BLaER1 treated with 17β-estradiol and CSF1 and Interleukin-3, amounts not matched to agents 10 nM and 100 nM (cell line): ENCODE data around the gene SCARB1.

Source experiments
- H3K27ac ChIP-seq, 11 experiments: shearing (Covaris generic); formaldehyde crosslinking; 2 replicates each; pipeline ENCODE4 v1.8.1; 2022
- H3K27me3 ChIP-seq, 11 experiments: shearing (Covaris generic); formaldehyde crosslinking; 2 replicates each; pipeline ENCODE4 v1.8.1; 2022
- H3K36me3 ChIP-seq, 11 experiments: shearing (Covaris generic); formaldehyde crosslinking; 2 replicates each; pipeline ENCODE4 v1.8.1; 2022
- H3K4me1 ChIP-seq, 10 experiments: shearing (Covaris generic); formaldehyde crosslinking; 2 replicates each; pipeline ENCODE4 v1.8.1; 2022
- H3K4me2 ChIP-seq, 11 experiments: shearing (Covaris generic); formaldehyde crosslinking; 2 replicates each; pipeline ENCODE4 v1.8.1; 2022
- H3K4me3 ChIP-seq, 10 experiments: shearing (Covaris generic); formaldehyde crosslinking; 2 replicates each; pipeline ENCODE4 v1.8.1; 2022
- H3K9ac ChIP-seq, 11 experiments: shearing (Covaris generic); formaldehyde crosslinking; 2 replicates each; pipeline ENCODE4 v1.8.1; 2022
- H3K9me3 ChIP-seq, 11 experiments: shearing (Covaris generic); formaldehyde crosslinking; replicated peaks in 1 of 11; 2 replicates each; pipeline ENCODE4 v1.8.1; 2022
- H4K20me1 ChIP-seq, 11 experiments: shearing (Covaris generic); formaldehyde crosslinking; 2 replicates each; pipeline ENCODE4 v1.8.1; 2022
- Cebpa-rat ChIP-seq, 11 experiments: shearing (Covaris generic); IDR thresholded peaks; 2 replicates each; pipeline ENCODE4 v1.8.1; 2022

The SCARB1 gene

DNA sequence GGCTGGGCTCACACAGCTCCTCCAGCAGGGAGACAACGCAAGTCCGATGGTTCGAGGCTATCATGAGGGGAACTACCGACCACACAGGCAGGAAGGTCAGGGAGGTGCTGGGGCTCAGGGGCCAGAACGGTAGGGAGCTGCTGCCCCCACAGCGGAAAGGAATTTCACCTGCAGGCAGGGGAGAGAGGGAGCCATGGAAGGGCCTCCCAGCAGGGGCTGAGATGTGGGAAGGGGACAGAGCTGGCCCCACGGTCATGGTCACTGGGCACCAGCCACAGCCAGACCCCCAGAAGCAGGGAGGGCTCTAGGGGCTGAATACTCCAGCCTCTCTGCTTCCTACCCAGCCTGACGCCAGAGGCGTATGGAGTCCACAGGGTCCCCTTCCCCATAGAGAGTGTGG lies 103.1 kb downstream of the SCARB1 start:
- H3K4me3 ChIP-seq: peak overlapping the region in 1 of 10 experiments; percentile 61; a peak in 2 of 20 replicates
- H3K9me3 ChIP-seq: peaks cover 8 to 28% (median 20%) of the 10 kb centered on the region in 11 experiments; a peak in 21 of 22 replicates
- peaks cover 0 to 3% (median 0%) of the 10 kb centered on the region in 11 experiments; a peak in 1 of 22 replicates for H3K36me3 ChIP-seq
- H3K27ac ChIP-seq: peak overlapping the region; percentile 68 to 98 (median 90); a peak in 20 of 22 replicates
- peak overlapping the region; percentile 83 to 96 (median 92) for H3K4me2 ChIP-seq
- TF ChIP-seq Cebpa-rat (IDR thresholded peaks at IDR 0.05): no peak
- peak overlapping the region in 9 of 11 experiments; percentile 10 to 85 (median 76); a peak in 13 of 22 replicates for H3K9ac ChIP-seq
- no peaks in the 10 kb centered on the region for H4K20me1 ChIP-seq
- H3K27me3 ChIP-seq: no peaks in the 10 kb centered on the region
- peaks cover 96 to 100% (median 98%) of the 10 kb centered on the region in 10 experiments for H3K4me1 ChIP-seq

DNA sequence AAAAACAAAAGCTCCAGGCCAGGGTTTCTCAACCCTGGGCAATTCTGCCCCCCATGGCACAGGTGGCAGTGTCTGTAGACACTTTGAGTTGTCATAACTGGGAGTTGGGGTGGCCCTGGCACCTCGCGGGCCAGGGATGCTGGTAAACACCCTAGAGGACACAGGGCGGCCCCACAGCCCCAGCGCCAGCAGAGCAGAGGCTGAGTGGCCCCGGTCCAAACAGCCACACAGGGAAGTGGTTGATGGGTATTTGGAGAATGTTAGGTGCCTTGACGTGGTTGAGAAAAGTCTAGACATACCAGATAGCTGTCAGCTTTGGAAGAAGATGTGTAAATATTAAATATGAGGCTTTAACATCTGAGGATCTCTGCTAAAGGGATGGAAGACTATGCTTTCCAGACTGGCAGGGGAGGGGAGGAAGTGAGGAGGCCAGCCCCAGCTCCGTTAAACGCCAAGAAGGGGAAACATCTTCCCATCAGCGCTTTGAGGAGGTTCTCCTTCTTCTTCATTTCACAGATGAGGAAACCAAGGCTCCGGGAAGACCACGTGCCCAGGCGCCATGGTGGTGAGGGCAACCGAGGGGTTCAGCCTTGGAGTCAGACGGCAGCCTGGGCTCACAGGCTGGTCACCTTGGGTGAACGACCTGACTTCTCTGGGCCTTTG lies 103.7 kb downstream of the SCARB1 start:
- Histone ChIP-seq H3K4me3 (peak overlapping the region in 4 of 10 experiments; percentile 52 to 65 (median 58); a peak in 7 of 20 replicates), H3K36me3 (peaks cover 0 to 3% (median 0%) of the 10 kb centered on the region in 11 experiments; a peak in 1 of 22 replicates), H3K9me3 (peaks cover 8 to 28% (median 19%) of the 10 kb centered on the region in 11 experiments; a peak in 21 of 22 replicates), H3K4me1 (peaks cover 96 to 100% (median 98%) of the 10 kb centered on the region in 10 experiments), H3K27ac (peak overlapping the region; percentile 68 to 98 (median 90)), H3K27me3 (no peaks in the 10 kb centered on the region), H3K4me2 (peak overlapping the region; percentile 83 to 96 (median 92)), H3K9ac (peak overlapping the region; percentile 26 to 85 (median 74); a peak in 20 of 22 replicates), H4K20me1 (no peaks in the 10 kb centered on the region)
- no peak for TF ChIP-seq Cebpa-rat (IDR thresholded peaks at IDR 0.05)

- Histone ChIP-seq H4K20me1 (no peaks in the 10 kb centered on the region), H3K9ac (peak overlapping the region; percentile 38 to 85 (median 74); a peak in 19 of 22 replicates), H3K4me3 (peak overlapping the region in 9 of 10 experiments; percentile 4 to 65 (median 52); a peak in 16 of 20 replicates), H3K4me1 (peaks cover 98 to 100% (median 100%) of the 10 kb centered on the region in 10 experiments), H3K9me3 (peaks cover 7 to 21% (median 9%) of the 10 kb centered on the region in 11 experiments; a peak in 18 of 22 replicates), H3K27me3 (no peaks in the 10 kb centered on the region), H3K4me2 (peak overlapping the region; percentile 83 to 96 (median 92)), H3K36me3 (peaks cover 0 to 3% (median 0%) of the 10 kb centered on the region in 11 experiments; a peak in 1 of 22 replicates), H3K27ac (peak overlapping the region; percentile 50 to 98 (median 90); a peak in 21 of 22 replicates)
- no peak for TF ChIP-seq Cebpa-rat (IDR thresholded peaks at IDR 0.05)
Observed at GRCh38 chr12:124758266-124759220, 105.1 kb downstream of the SCARB1 start.

DNA sequence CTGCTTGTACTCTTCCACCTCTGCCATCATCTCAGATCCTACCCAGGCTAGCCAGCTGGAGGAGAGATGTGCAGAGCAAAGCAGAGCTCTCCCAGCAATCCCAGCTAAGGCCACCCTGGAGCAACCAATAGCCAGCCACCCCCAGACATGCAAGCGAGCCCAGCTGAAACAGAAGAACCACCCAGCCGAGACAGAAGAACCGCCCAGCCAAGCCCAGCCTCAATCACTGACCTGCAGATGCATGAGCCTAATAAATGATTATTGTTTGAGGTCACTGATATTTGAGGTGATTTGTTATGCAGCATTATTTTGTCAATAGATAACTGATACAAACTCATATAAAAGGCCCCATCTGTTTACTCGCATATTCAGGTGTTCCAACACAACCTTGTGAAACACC lies 106.3 kb downstream of the SCARB1 start:
- Histone ChIP-seq H3K27me3 (no peaks in the 10 kb centered on the region), H3K4me1 (peaks cover 98 to 100% (median 100%) of the 10 kb centered on the region in 10 experiments), H3K4me3 (peak overlapping the region in 5 of 10 experiments; percentile 15 to 65 (median 52); a peak in 4 of 20 replicates), H3K36me3 (no peaks in the 10 kb centered on the region), H3K9me3 (peaks cover 7 to 20% (median 9%) of the 10 kb centered on the region in 11 experiments; a peak in 18 of 22 replicates), H3K27ac (peak overlapping the region; percentile 33 to 98 (median 90); a peak in 21 of 22 replicates), H3K4me2 (peak overlapping the region; percentile 83 to 96 (median 92)), H3K9ac (peak overlapping the region in 9 of 11 experiments; percentile 66 to 85 (median 76); a peak in 16 of 22 replicates), H4K20me1 (no peaks in the 10 kb centered on the region)
- no peak for TF ChIP-seq Cebpa-rat (IDR thresholded peaks at IDR 0.05)

DNA sequence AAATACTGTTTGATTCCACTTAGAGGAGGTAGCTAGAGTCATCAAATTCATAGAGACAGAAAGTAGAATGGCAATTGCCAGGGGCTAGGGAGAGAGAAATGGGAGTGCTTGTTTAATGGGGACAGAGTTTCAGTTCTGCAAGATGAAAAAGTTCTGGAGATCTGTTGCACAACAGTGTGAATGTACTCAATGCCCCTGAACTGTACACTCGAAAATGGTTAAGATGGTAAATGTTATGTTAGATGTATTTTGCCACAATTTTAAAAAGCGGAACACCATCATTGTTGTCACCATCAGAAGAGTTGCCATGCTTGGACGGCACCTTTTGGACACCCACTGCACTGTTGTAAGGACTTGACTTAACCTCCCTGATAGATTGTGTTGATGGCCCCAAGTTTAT lies 106.9 kb downstream of the SCARB1 start:
- Histone ChIP-seq H3K27ac (peak overlapping the region; percentile 70 to 98 (median 90); a peak in 21 of 22 replicates), H3K4me1 (peaks cover 98 to 100% (median 100%) of the 10 kb centered on the region in 10 experiments), H3K27me3 (no peaks in the 10 kb centered on the region), H3K9ac (peak overlapping the region in 9 of 11 experiments; percentile 6 to 85 (median 76); a peak in 15 of 22 replicates), H3K4me3 (0 out of 20 replicates have a peak overlapping the region, but pooled peaks of 3 of the 10 experiments have one; percentile 15 to 65 (median 61)), H4K20me1 (no peaks in the 10 kb centered on the region), H3K9me3 (peaks cover 7 to 20% (median 9%) of the 10 kb centered on the region in 11 experiments; a peak in 18 of 22 replicates), H3K36me3 (no peaks in the 10 kb centered on the region), H3K4me2 (peak overlapping the region; percentile 83 to 96 (median 92))
- peak in 10 of 11 experiments; percentile 29 to 89 (median 77); a peak in 17 of 22 replicates for TF ChIP-seq Cebpa-rat (IDR thresholded peaks at IDR 0.05)

DNA sequence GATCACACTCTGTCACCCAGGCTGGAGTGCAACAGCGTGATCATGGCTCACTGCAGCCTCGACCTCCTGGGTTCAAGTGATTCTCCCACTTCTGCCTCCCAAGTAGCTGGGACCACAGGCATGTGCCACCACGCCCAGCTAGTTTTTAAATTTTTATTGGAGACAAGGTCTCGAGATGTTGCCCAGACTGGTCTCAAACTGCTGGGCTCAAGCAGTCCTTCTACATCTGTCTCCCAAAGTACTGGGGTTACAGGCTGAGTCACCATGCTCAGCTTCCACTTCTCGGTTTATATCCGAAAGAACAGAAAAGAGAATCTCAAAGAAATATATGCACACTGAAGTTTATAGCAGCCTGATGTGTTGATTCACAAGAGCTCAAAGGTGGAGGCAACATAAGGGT lies 107.5 kb downstream of the SCARB1 start:
- Histone ChIP-seq H3K9ac (peak overlapping the region; percentile 60 to 85 (median 76); a peak in 19 of 22 replicates), H3K27ac (peak overlapping the region; percentile 70 to 98 (median 90)), H3K4me3 (peak overlapping the region in 3 of 10 experiments; percentile 14 to 23 (median 17); a peak in 2 of 20 replicates), H3K4me2 (peak overlapping the region; percentile 83 to 96 (median 92)), H3K36me3 (no peaks in the 10 kb centered on the region), H3K4me1 (peaks cover 98 to 100% (median 100%) of the 10 kb centered on the region in 10 experiments), H3K27me3 (no peaks in the 10 kb centered on the region), H4K20me1 (no peaks in the 10 kb centered on the region), H3K9me3 (peaks cover 7 to 20% (median 9%) of the 10 kb centered on the region in 11 experiments; a peak in 18 of 22 replicates)
- TF ChIP-seq Cebpa-rat (IDR thresholded peaks at IDR 0.05): no peak

- Histone ChIP-seq H4K20me1 (no peaks in the 10 kb centered on the region), H3K4me2 (peak overlapping the region; percentile 83 to 96 (median 92)), H3K4me3 (peak overlapping the region in 6 of 10 experiments; percentile 14 to 44 (median 20); a peak in 7 of 20 replicates), H3K27me3 (no peaks in the 10 kb centered on the region), H3K9ac (peak overlapping the region; percentile 60 to 85 (median 76); a peak in 20 of 22 replicates), H3K27ac (peak overlapping the region; percentile 70 to 98 (median 90)), H3K4me1 (peaks cover 98 to 100% (median 100%) of the 10 kb centered on the region in 10 experiments), H3K9me3 (peaks cover 7 to 20% (median 9%) of the 10 kb centered on the region in 11 experiments; a peak in 18 of 22 replicates), H3K36me3 (no peaks in the 10 kb centered on the region)
- no peak for TF ChIP-seq Cebpa-rat (IDR thresholded peaks at IDR 0.05)
Observed at GRCh38 chr12:124755801-124756148, 107.9 kb downstream of the SCARB1 start.
